ENCODE data around the gene VWA3B.

Gene VWA3B

GRCh38 chr2:98346311-98347236 lies 259.6 kb downstream of the VWA3B start, which contains the start of gene CNGA3:
Gene CNGA3 (plus strand): TSS chr2:98346456. CDS start chr2:98369976, 23,520 bp downstream.
- DNase-seq (ENCODE audit: low read depth, low spot score), result no peak
- Histone ChIP-seq H3K9me3 (ENCODE audit: low read depth, low read length) (no peaks in the 10 kb centered on the region), H3K9ac (ENCODE audit: insufficient read length) (no peak within 1 kb of the TSS), H3K27ac (no peak within 1 kb of the TSS), H3K36me3 (ENCODE audit: insufficient read depth, low read length) (no peaks in the 10 kb centered on the region), H3K4me3 (no peak within 1 kb of the TSS)
- TF ChIP-seq POLR2AphosphoS5 (IDR thresholded peaks at IDR 0.05; ENCODE audit: borderline replicate concordance, low read depth, low read length), result no peak
- TF ChIP-seq FOXP2 (optimal IDR thresholded peaks at IDR 0.05; ENCODE audit: control extremely low read depth, extremely low read length, insufficient read depth), result no peak
- TF ChIP-seq EZH2 (IDR thresholded peaks at IDR 0.05), result no peak

DNA sequence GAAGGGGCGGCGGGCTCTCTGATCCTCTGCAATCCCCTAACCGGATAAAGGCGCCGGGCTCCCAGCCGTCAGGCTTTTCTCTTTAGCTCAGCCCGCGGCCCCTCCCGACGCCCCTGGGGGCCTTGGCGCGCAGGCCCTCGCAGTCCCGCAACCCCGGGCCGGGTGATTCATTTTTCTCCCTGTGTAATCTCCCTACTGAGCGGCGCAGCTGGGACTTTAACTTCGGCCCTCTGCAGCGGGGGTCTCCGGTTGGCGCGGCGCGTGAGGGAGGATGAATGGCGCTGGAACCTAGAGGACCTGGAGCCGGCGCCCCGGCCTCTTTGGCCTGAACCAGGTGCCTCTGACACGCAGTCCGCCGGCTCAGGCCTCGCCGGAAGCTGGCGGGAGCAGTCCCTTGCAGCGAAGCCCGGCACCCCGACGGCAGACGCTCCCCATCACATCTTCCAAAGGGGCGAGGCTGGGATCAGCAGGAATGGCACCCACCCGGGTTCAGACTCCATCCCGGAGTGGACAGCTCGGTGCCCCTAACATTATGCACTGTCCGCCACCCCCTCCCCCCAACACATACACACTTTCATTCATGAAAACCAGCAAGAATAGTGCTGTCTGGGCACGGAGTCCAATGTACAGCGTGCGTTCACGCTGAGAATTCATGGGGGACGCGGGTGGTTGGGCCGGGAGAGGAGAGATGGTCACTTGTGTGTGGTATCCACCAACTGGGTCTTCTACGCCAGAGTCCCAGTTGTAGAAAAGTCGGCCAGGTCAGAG lies 260.5 kb downstream of the VWA3B start:
- no peak overlapping the region for H3K4me3 ChIP-seq
- H3K9me3 ChIP-seq (ENCODE audit: low read depth, low read length), result no peaks in the 10 kb centered on the region
- H3K36me3 ChIP-seq (ENCODE audit: insufficient read depth, low read length), result no peaks in the 10 kb centered on the region
- H3K9ac ChIP-seq (ENCODE audit: insufficient read length), result no peak overlapping the region
- no peak overlapping the region for H3K27ac ChIP-seq
- TF ChIP-seq FOXP2 (optimal IDR thresholded peaks at IDR 0.05; ENCODE audit: control extremely low read depth, extremely low read length, insufficient read depth) (no peak), EZH2 (IDR thresholded peaks at IDR 0.05) (no peak), POLR2AphosphoS5 (IDR thresholded peaks at IDR 0.05; ENCODE audit: borderline replicate concordance, low read depth, low read length) (no peak)
- DNase-seq (ENCODE audit: low read depth, low spot score), result no peak

- H3K9ac ChIP-seq (ENCODE audit: insufficient read length), result no peak overlapping the region
- H3K4me3 ChIP-seq, result no peak overlapping the region
- no peaks in the 10 kb centered on the region for H3K9me3 ChIP-seq (ENCODE audit: low read depth, low read length)
- H3K36me3 ChIP-seq (ENCODE audit: insufficient read depth, low read length), result no peaks in the 10 kb centered on the region
- no peak overlapping the region for H3K27ac ChIP-seq
- TF ChIP-seq EZH2 (IDR thresholded peaks at IDR 0.05) (no peak), FOXP2 (optimal IDR thresholded peaks at IDR 0.05; ENCODE audit: control extremely low read depth, extremely low read length, insufficient read depth) (no peak), POLR2AphosphoS5 (IDR thresholded peaks at IDR 0.05; ENCODE audit: borderline replicate concordance, low read depth, low read length) (no peak)
- DNase-seq (ENCODE audit: low read depth, low spot score), result no peak
Measured at GRCh38 chr2:98348066-98348561, 261.1 kb downstream of the VWA3B start.

DNA sequence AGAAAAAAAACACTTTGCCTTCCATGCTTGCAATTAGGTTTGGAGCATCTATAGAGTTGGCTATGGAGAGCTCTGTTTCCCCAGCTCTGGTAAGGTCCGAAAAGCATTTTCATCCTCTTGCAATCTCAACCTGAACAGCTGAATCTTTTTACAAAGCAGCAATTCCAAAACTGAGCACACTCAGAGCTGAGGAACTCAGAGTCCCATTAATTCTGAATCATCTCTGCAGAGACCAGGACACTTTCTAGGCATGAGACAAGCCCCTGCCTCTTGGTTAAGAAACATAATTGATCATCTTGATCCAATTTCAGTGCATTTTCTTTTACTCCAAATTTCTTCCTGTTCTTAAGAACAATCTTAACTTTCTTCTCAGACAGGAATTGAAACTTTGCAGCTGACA lies 263.4 kb downstream of the VWA3B start:
- Histone ChIP-seq H3K27ac (no peak overlapping the region), H3K9me3 (ENCODE audit: low read depth, low read length) (no peaks in the 10 kb centered on the region), H3K36me3 (ENCODE audit: insufficient read depth, low read length) (no peaks in the 10 kb centered on the region), H3K9ac (ENCODE audit: insufficient read length) (no peak overlapping the region), H3K4me3 (no peak overlapping the region)
- DNase-seq (ENCODE audit: low read depth, low spot score), result no peak
- TF ChIP-seq FOXP2 (optimal IDR thresholded peaks at IDR 0.05; ENCODE audit: control extremely low read depth, extremely low read length, insufficient read depth) (no peak), POLR2AphosphoS5 (IDR thresholded peaks at IDR 0.05; ENCODE audit: borderline replicate concordance, low read depth, low read length) (no peak), EZH2 (IDR thresholded peaks at IDR 0.05) (no peak)

- H3K9ac ChIP-seq (ENCODE audit: insufficient read length), result no peak overlapping the region
- H3K4me3 ChIP-seq, result no peak overlapping the region
- H3K9me3 ChIP-seq (ENCODE audit: low read depth, low read length), result no peaks in the 10 kb centered on the region
- no peak overlapping the region for H3K27ac ChIP-seq
- no peaks in the 10 kb centered on the region for H3K36me3 ChIP-seq (ENCODE audit: insufficient read depth, low read length)
- TF ChIP-seq EZH2 (IDR thresholded peaks at IDR 0.05) (no peak), POLR2AphosphoS5 (IDR thresholded peaks at IDR 0.05; ENCODE audit: borderline replicate concordance, low read depth, low read length) (no peak), FOXP2 (optimal IDR thresholded peaks at IDR 0.05; ENCODE audit: control extremely low read depth, extremely low read length, insufficient read depth) (no peak)
- no peak for DNase-seq (ENCODE audit: low read depth, low spot score)
Measured at GRCh38 chr2:98355881-98356280, 268.9 kb downstream of the VWA3B start.

DNA sequence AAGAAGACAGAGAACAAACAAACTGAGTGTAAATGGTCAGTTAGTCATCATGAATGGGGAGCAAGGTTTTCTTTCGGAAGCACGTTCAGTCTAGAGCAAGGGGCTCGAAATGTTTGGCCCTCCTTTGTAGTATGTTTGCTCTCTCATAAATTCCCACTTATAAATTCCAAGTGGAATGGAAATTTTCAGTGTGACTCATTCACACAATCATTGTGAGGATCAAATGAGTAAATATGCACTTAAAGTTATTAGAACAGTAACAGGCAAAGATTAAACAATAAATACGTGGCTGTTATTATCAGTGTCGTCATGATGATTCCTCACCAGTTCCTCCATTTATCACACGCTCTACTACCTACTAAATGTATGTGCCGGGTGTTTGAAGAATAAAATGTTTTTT lies 269.8 kb downstream of the VWA3B start:
- DNase-seq (ENCODE audit: low read depth, low spot score), result no peak
- H3K4me3 ChIP-seq, result no peak overlapping the region

GRCh38 chr2:98357849-98358248 lies 270.9 kb downstream of the VWA3B start:
- H3K36me3 ChIP-seq (ENCODE audit: insufficient read depth, low read length), result no peaks in the 10 kb centered on the region
- H3K9ac ChIP-seq (ENCODE audit: insufficient read length), result no peak overlapping the region
- TF ChIP-seq FOXP2 (optimal IDR thresholded peaks at IDR 0.05; ENCODE audit: control extremely low read depth, extremely low read length, insufficient read depth) (no peak), POLR2AphosphoS5 (IDR thresholded peaks at IDR 0.05; ENCODE audit: borderline replicate concordance, low read depth, low read length) (no peak), EZH2 (IDR thresholded peaks at IDR 0.05) (no peak)
- no peaks in the 10 kb centered on the region for H3K9me3 ChIP-seq (ENCODE audit: low read depth, low read length)
- H3K4me3 ChIP-seq, result no peak overlapping the region
- no peak for DNase-seq (ENCODE audit: low read depth, low spot score)
- H3K27ac ChIP-seq, result no peak overlapping the region

More for the DNA sequence above, 269.8 kb downstream of the VWA3B start:
- no peak for TF ChIP-seq FOXP2 (optimal IDR thresholded peaks at IDR 0.05; ENCODE audit: control extremely low read depth, extremely low read length, insufficient read depth)
- TF ChIP-seq EZH2 (IDR thresholded peaks at IDR 0.05), result no peak
- TF ChIP-seq POLR2AphosphoS5 (IDR thresholded peaks at IDR 0.05; ENCODE audit: borderline replicate concordance, low read depth, low read length), result no peak
- Histone ChIP-seq H3K36me3 (ENCODE audit: insufficient read depth, low read length) (no peaks in the 10 kb centered on the region), H3K27ac (no peak overlapping the region), H3K9me3 (ENCODE audit: low read depth, low read length) (no peaks in the 10 kb centered on the region), H3K9ac (ENCODE audit: insufficient read length) (no peak overlapping the region)

DNA sequence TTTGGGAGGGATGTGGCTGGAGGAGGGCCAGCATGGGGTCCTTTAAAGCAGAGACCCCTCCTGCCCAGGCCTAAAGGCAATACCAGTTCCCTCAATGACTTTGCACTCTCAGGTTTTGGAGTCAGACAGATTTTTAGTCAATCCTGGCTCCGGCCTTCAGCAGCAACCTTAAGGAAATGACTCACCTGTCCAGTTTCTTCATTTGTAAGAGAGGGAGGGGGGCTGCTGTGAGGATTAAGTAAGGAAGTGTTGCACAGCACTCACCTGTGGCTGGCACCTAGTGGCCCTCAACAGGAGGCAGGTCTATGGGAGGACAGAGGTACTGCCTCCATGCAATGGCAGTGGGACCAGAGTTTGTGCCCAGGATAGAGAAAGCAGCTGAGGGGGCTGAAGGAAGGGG lies 273.0 kb downstream of the VWA3B start:
- H3K36me3 ChIP-seq (ENCODE audit: insufficient read depth, low read length), result no peaks in the 10 kb centered on the region

More for the DNA sequence above, 273.0 kb downstream of the VWA3B start:
- no peak for TF ChIP-seq POLR2AphosphoS5 (IDR thresholded peaks at IDR 0.05; ENCODE audit: borderline replicate concordance, low read depth, low read length)
- TF ChIP-seq FOXP2 (optimal IDR thresholded peaks at IDR 0.05; ENCODE audit: control extremely low read depth, extremely low read length, insufficient read depth), result no peak
- no peak overlapping the region for H3K27ac ChIP-seq
- H3K9me3 ChIP-seq (ENCODE audit: low read depth, low read length), result no peaks in the 10 kb centered on the region
- H3K4me3 ChIP-seq, result no peak overlapping the region
- no peak overlapping the region for H3K9ac ChIP-seq (ENCODE audit: insufficient read length)
- DNase-seq (ENCODE audit: low read depth, low spot score), result no peak
